HepG2 (cell line): ENCODE results near the gene FAM83C. TPM values are rescaled to one million over a fixed set of nuclear protein-coding genes. Genes with fewer than 3 reads are reported as not detected.
A peak's percentile ranks its signal among the peaks of the same experiment; 100 is the strongest.

Experiments
- ATAD3A ChIP-seq: sonication (generic); formaldehyde crosslinking; IDR thresholded peaks from 2 replicates; pipeline ENCODE4 v1.4.0; 2020; ENCODE audit warnings: missing genetic modification reagents
- DR1 ChIP-seq: sonication (generic); formaldehyde crosslinking; IDR thresholded peaks from 2 replicates; pipeline ENCODE4 v1.8.0; 2021; ENCODE audit warnings: mild to moderate bottlenecking, missing genetic modification reagents, inconsistent platforms
- FOXO1 ChIP-seq: sonication (generic); formaldehyde crosslinking; IDR thresholded peaks from 2 replicates; pipeline ENCODE4 v1.4.0; 2020; ENCODE audit warnings: missing genetic modification reagents
- HMGXB4 ChIP-seq, 2 experiments: sonication (generic) in 1 of 2; formaldehyde crosslinking in 1 of 2; IDR thresholded peaks; 2 replicates each; pipeline versions ENCODE4 v1.4.0 to v1.6.1; 2018 to 2020; ENCODE audit warnings: missing genetic modification reagents in 2 of 2, borderline replicate concordance in 1 of 2, low read depth in 1 of 2, mild to moderate bottlenecking in 1 of 2, missing biosample characterization in 1 of 2
- HNF1A ChIP-seq, 2 experiments: sonication (generic) in 1 of 2; formaldehyde crosslinking in 1 of 2; IDR thresholded peaks; 2 replicates each; pipeline versions ENCODE4 v1.4.0 to v1.6.1; 2016 to 2020; ENCODE audit warnings: borderline replicate concordance in 1 of 2, low read depth in 1 of 2, mild to moderate bottlenecking in 1 of 2, missing genetic modification reagents in 1 of 2
- KAT7 ChIP-seq: IDR thresholded peaks from 2 replicates; pipeline ENCODE4 v1.6.1; 2018; ENCODE audit warnings: borderline replicate concordance, missing compliant biosample characterization
- KDM3A ChIP-seq: IDR thresholded peaks from 2 replicates; pipeline ENCODE4 v1.6.1; 2018; ENCODE audit warnings: low read depth, missing compliant biosample characterization
- MXD4 ChIP-seq: IDR thresholded peaks from 2 replicates; pipeline ENCODE4 v1.6.1; 2016; ENCODE audit warnings: mild to moderate bottlenecking, missing biosample characterization, missing genetic modification reagents
- NCOA5 ChIP-seq: sonication (generic); formaldehyde crosslinking; IDR thresholded peaks from 2 replicates; pipeline ENCODE4 v1.4.0; 2020; ENCODE audit warnings: missing genetic modification reagents
- TP53 ChIP-seq: sonication (generic); formaldehyde crosslinking; conservative IDR thresholded peaks from 2 replicates; pipeline ENCODE4 v1.4.0; 2020; ENCODE audit warnings: missing genetic modification reagents
- U2AF1 ChIP-seq: fragments of 200-400 bp; formaldehyde crosslinking; optimal IDR thresholded peaks from 2 replicates; pipeline ENCODE3; 2017; ENCODE audit warnings: mild to moderate bottlenecking, low read depth, low read length
- UBTF ChIP-seq: sonication (generic); formaldehyde crosslinking; IDR thresholded peaks from 2 replicates; pipeline ENCODE4 v1.4.0; 2020; ENCODE audit warnings: mild to moderate bottlenecking, missing genetic modification reagents
- ZBTB34 ChIP-seq: sonication (generic); formaldehyde crosslinking; IDR thresholded peaks from 2 replicates; pipeline ENCODE4 v1.8.0; 2022; ENCODE audit warnings: mild to moderate bottlenecking, missing genetic modification reagents
- ZKSCAN5 ChIP-seq: sonication (generic); formaldehyde crosslinking; IDR thresholded peaks from 2 replicates; pipeline ENCODE4 v1.5.1; 2020; ENCODE audit warnings: mild to moderate bottlenecking, missing genetic modification reagents
- ZNF136 ChIP-seq: sonication (generic); formaldehyde crosslinking; IDR thresholded peaks from 2 replicates; pipeline ENCODE4 v1.8.1; 2022; ENCODE audit warnings: low read depth, mild to moderate bottlenecking, moderate library complexity, missing genetic modification reagents
- ZNF329 ChIP-seq: sonication (generic); formaldehyde crosslinking; IDR thresholded peaks from 2 replicates; pipeline ENCODE4 v1.9.0; 2021; ENCODE audit warnings: low read depth, mild to moderate bottlenecking, missing genetic modification reagents
- ZNF737 ChIP-seq: sonication (generic); formaldehyde crosslinking; IDR thresholded peaks from 2 replicates; pipeline ENCODE4 v1.5.0; 2020; ENCODE audit warnings: missing genetic modification reagents, mild to moderate bottlenecking, borderline replicate concordance
- ZNF776 ChIP-seq: sonication (generic); formaldehyde crosslinking; IDR thresholded peaks from 2 replicates; pipeline ENCODE4 v1.4.0; 2020; ENCODE audit warnings: mild to moderate bottlenecking, missing genetic modification reagents
- polyA plus RNA-seq, 8 experiments: library from polyadenylated mRNA; depleted of rRNA in 3 of 8; stranded (reverse) in 7 of 8; unstranded in 1 of 8; fragments of >200 nt; fragmentation: Illumina TruSeq in 4 of 8; extraction: Trizol in 4 of 8; gene quantifications; 2 replicates each; pipeline versions ENCODE4 v1.2.1 to v1.2.3, GENCODE V29; 2011 to 2016; ENCODE audit warnings: low read depth in 4 of 8, missing spikeins in 1 of 8, mixed read lengths in 1 of 8; ENCODE audit not compliant: insufficient read depth in 1 of 8
- total RNA-seq, 5 experiments: library from RNA; depleted of rRNA; stranded (reverse); fragments of >200 nt; fragmentation: Illumina TruSeq; extraction: Trizol; gene quantifications; 2 replicates each; pipeline ENCODE4 v1.2.3, GENCODE V29; 2016; ENCODE audit warnings: low read depth in 1 of 5

The FAM83C gene
- total and polyA plus RNA-seq, 2 of the 13 experiments (the other 11 are each of a cell fraction or from before 2014, with no cell fraction given): 0.04 TPM; not detected in 1

GRCh38 chr20:35284267-35284991 lies 7.8 kb downstream of the FAM83C start, which contains the start of gene EIF6 (continued):
- TF ChIP-seq UBTF (peak; percentile 97), ZKSCAN5 (peak; percentile 73), HNF1A (IDR thresholded peaks at IDR 0.05; ENCODE audit: low read depth) (peak; percentile 71), HNF1A (CRISPR knock-in tag; IDR thresholded peaks at IDR 0.05; ENCODE audit: borderline replicate concordance) (peak; percentile 73; the same call in 1 of the 2 replicates), U2AF1 (peak; percentile 99), MXD4 (CRISPR knock-in tag) (peak; percentile 90; the same call in 1 of the 2 replicates), ATAD3A (CRISPR knock-in tag) (no peak), ZNF136 (peak; percentile 66; the same call in 1 of the 2 replicates), DR1 (CRISPR knock-in tag) (peak; percentile 61; the same call in 1 of the 2 replicates), KDM3A (peak; percentile 85; the same call in 1 of the 2 replicates), ZBTB34 (CRISPR knock-in tag) (no peak; the same call in 1 of the 2 replicates), KAT7 (CRISPR knock-in tag) (peak; percentile 97), TP53 (CRISPR knock-in tag) (no peak), ZNF329 (peak; percentile 59; the same call in 1 of the 2 replicates), ZNF737 (CRISPR knock-in tag) (peak; percentile 97; the same call in 1 of the 2 replicates), FOXO1 (0 out of 2 replicates have a peak, but pooled peaks have one; percentile 46), ZNF776 (CRISPR knock-in tag) (peak; percentile 95), HMGXB4 (CRISPR knock-in tag; IDR thresholded peaks at IDR 0.05; ENCODE audit: borderline replicate concordance in 1 of 2, low read depth in 1 of 2) (peak; percentile 90 to 92), NCOA5 (CRISPR knock-in tag) (no peak)
